Upper lobe of left lung (tissue), 4 donors: ENCODE data around the gene MANBA.

Experiments used
- EP300 ChIP-seq, 4 donors: sonication (generic); formaldehyde crosslinking; IDR thresholded peaks; one replicate each; pipeline ENCODE4 v1.5.1; 2017; ENCODE audit warnings: antibody characterized with exemption in 4 of 4, control low read depth in 2 of 4
- TF ChIP-seq, protein P1 (sequence below), 6 experiments: fragments of 450-650 bp in 4 of 6; fragments of 200-600 bp in 2 of 6; sonication (generic) in 2 of 6; IDR thresholded peaks; one replicate each; pipeline ENCODE4 v1.5.1; 2016 to 2019; ENCODE audit warnings: antibody characterized with exemption in 6 of 6

GRCh38 chr4:102807345-102807744, 46.6 kb upstream of the MANBA start:
- TF ChIP-seq, protein P1, sequence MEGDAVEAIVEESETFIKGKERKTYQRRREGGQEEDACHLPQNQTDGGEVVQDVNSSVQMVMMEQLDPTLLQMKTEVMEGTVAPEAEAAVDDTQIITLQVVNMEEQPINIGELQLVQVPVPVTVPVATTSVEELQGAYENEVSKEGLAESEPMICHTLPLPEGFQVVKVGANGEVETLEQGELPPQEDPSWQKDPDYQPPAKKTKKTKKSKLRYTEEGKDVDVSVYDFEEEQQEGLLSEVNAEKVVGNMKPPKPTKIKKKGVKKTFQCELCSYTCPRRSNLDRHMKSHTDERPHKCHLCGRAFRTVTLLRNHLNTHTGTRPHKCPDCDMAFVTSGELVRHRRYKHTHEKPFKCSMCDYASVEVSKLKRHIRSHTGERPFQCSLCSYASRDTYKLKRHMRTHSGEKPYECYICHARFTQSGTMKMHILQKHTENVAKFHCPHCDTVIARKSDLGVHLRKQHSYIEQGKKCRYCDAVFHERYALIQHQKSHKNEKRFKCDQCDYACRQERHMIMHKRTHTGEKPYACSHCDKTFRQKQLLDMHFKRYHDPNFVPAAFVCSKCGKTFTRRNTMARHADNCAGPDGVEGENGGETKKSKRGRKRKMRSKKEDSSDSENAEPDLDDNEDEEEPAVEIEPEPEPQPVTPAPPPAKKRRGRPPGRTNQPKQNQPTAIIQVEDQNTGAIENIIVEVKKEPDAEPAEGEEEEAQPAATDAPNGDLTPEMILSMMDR (IDR thresholded peaks at IDR 0.05), result no peak
- no peak for TF ChIP-seq EP300 (IDR thresholded peaks at IDR 0.05)
